ENCODE results near the gene ATM. TPM values are rescaled to one million over a fixed set of nuclear protein-coding genes. Genes with fewer than 3 reads are reported as not detected.

The ATM gene
- total and polyA plus RNA-seq, 2 donors (not counting 1 experiment from before 2014, with no cell fraction given) = 111 to 446 TPM

GRCh38 chr11:108341654-108342053 lies 118.8 kb downstream of the ATM start:
- H3K9me3 Mint-ChIP-seq (ENCODE audit: insufficient read depth) = no peaks in the 10 kb centered on the region
- no peaks in the 10 kb centered on the region for H3K4me1 Mint-ChIP-seq
- ATAC-seq (ENCODE audit: low read depth) = no peak
- H3K27me3 Mint-ChIP-seq = no peaks in the 10 kb centered on the region
- H3K79me2 ChIP-seq (ENCODE audit: control insufficient read depth, insufficient read depth, low read length) = no peaks in the 10 kb centered on the region
- H3K4me1 ChIP-seq (ENCODE audit: control insufficient read depth in 2 of 2, insufficient read depth in 2 of 2, low read length in 2 of 2) = no peaks in the 10 kb centered on the region
- H3K9ac ChIP-seq (ENCODE audit: low read length) = no peak overlapping the region
- no peak overlapping the region for H3K4me3 ChIP-seq (ENCODE audit: control extremely low read depth in 1 of 5, extremely low read depth in 1 of 5, insufficient read depth in 1 of 5, low read depth in 2 of 5, low read length in 4 of 5)
- no peak for DNase-seq
- H3K27ac Mint-ChIP-seq = no peak overlapping the region
- H3K27me3 ChIP-seq (replicated peaks in 1 of 4; ENCODE audit: control extremely low read depth in 1 of 4, control insufficient read depth in 3 of 4, insufficient read depth in 4 of 4, low read length in 3 of 4) = no peaks in the 10 kb centered on the region
- no peak overlapping the region for H3K4me2 ChIP-seq (replicated peaks; ENCODE audit: low read depth, low read length, poor library complexity, severe bottlenecking)
- intact Hi-C loops (cut with micrococcal nuclease) = loop anchor here (10.0 kb wide), 1 partner anchor 303 kb away; no protein-coding TSS in a partner anchor
- H4K20me1 ChIP-seq (ENCODE audit: control insufficient read depth, insufficient read depth, low read length, poor library complexity, severe bottlenecking) = no peaks in the 10 kb centered on the region
- WGBS (ENCODE audit: insufficient coverage) = 100% methylated on average over 1 of the region's 4 CpGs
- TF ChIP-seq CTCF (IDR thresholded peaks at IDR 0.05) (no peak), EZH2 (IDR thresholded peaks at IDR 0.05; ENCODE audit: borderline replicate concordance, insufficient read depth, low read depth, low read length, poor library complexity, severe bottlenecking) (no peak)
- CTCF ChIA-PET = no interaction called here
- H2AFZ ChIP-seq (ENCODE audit: insufficient read depth, low read depth, low read length, poor library complexity, severe bottlenecking) = no peak overlapping the region
- POLR2A ChIA-PET = no interaction called here
- peaks cover 7 to 17% of the 10 kb centered on the region in 2 experiments for H3K36me3 ChIP-seq (replicated peaks in 1 of 2; ENCODE audit: control extremely low read depth in 1 of 2, control insufficient read depth in 1 of 2, extremely low read depth in 1 of 2, insufficient read depth in 2 of 2, low read length in 1 of 2)
- H3K27ac ChIP-seq (ENCODE audit: low read length in 2 of 2) = no peak overlapping the region
- H3K4me3 Mint-ChIP-seq = no peak overlapping the region
- H3K9me3 ChIP-seq (ENCODE audit: control extremely low read depth in 1 of 3, control insufficient read depth in 2 of 3, insufficient read depth in 1 of 3, low read length in 2 of 3) = no peaks in the 10 kb centered on the region

- Histone ChIP-seq H3K27ac (ENCODE audit: low read length in 2 of 2) (no peak overlapping the region), H2AFZ (ENCODE audit: insufficient read depth, low read depth, low read length, poor library complexity, severe bottlenecking) (no peak overlapping the region), H3K4me3 (ENCODE audit: control extremely low read depth in 1 of 5, extremely low read depth in 1 of 5, insufficient read depth in 1 of 5, low read depth in 2 of 5, low read length in 4 of 5) (no peak overlapping the region), H3K4me1 (ENCODE audit: control insufficient read depth in 2 of 2, insufficient read depth in 2 of 2, low read length in 2 of 2) (no peaks in the 10 kb centered on the region), H3K9ac (ENCODE audit: low read length) (no peak overlapping the region), H3K4me2 (replicated peaks; ENCODE audit: low read depth, low read length, poor library complexity, severe bottlenecking) (no peak overlapping the region), H3K9me3 (ENCODE audit: control extremely low read depth in 1 of 3, control insufficient read depth in 2 of 3, insufficient read depth in 1 of 3, low read length in 2 of 3) (no peaks in the 10 kb centered on the region), H3K36me3 (replicated peaks in 1 of 2; ENCODE audit: control extremely low read depth in 1 of 2, control insufficient read depth in 1 of 2, extremely low read depth in 1 of 2, insufficient read depth in 2 of 2, low read length in 1 of 2) (peaks cover 7 to 24% of the 10 kb centered on the region in 2 experiments), H3K79me2 (ENCODE audit: control insufficient read depth, insufficient read depth, low read length) (no peaks in the 10 kb centered on the region), H3K27me3 (replicated peaks in 1 of 4; ENCODE audit: control extremely low read depth in 1 of 4, control insufficient read depth in 3 of 4, insufficient read depth in 4 of 4, low read length in 3 of 4) (no peaks in the 10 kb centered on the region), H4K20me1 (ENCODE audit: control insufficient read depth, insufficient read depth, low read length, poor library complexity, severe bottlenecking) (no peaks in the 10 kb centered on the region)
- ChIA-PET POLR2A (no interaction called here), CTCF (interaction anchor here (2.3 kb wide), 1 partner anchor 305 kb away, joined by 5 read pairs; no protein-coding TSS in a partner anchor)
- WGBS (ENCODE audit: insufficient coverage) = no CpG with 5 or more reads among the region's 2 CpGs
- ATAC-seq (ENCODE audit: low read depth) (no peak), DNase-seq (no peak)
- Mint-ChIP-seq H3K27ac (no peak overlapping the region), H3K27me3 (no peaks in the 10 kb centered on the region), H3K4me1 (no peaks in the 10 kb centered on the region), H3K4me3 (no peak overlapping the region), H3K9me3 (ENCODE audit: insufficient read depth) (no peaks in the 10 kb centered on the region)
- intact Hi-C loops (cut with micrococcal nuclease) = loop anchor here (10.0 kb wide), 1 partner anchor 301 kb away; no protein-coding TSS in a partner anchor
- TF ChIP-seq EZH2 (IDR thresholded peaks at IDR 0.05; ENCODE audit: borderline replicate concordance, insufficient read depth, low read depth, low read length, poor library complexity, severe bottlenecking) = no peak
- TF ChIP-seq CTCF (IDR thresholded peaks at IDR 0.05) = no peak
These were observed 120.8 kb downstream of the ATM start for GRCh38 chr11:108343714-108344113.
